HG02973 (cell line): ENCODE results near the gene RNF31.

Experiments
- ATAC-seq: cut with Tn5 transposase; IDR thresholded peaks from one replicate; pipeline ENCODE4 v1.9.1; 2021; ENCODE audit warnings: moderate library complexity; ENCODE audit not compliant: unreplicated experiment

Gene RNF31

GRCh38 chr14:24116128-24116814 is 31.0 kb upstream of the RNF31 start:
- ATAC-seq = no peak

GRCh38 chr14:24117179-24117578 is 30.1 kb upstream of the RNF31 start:
- no peak for ATAC-seq

DNA sequence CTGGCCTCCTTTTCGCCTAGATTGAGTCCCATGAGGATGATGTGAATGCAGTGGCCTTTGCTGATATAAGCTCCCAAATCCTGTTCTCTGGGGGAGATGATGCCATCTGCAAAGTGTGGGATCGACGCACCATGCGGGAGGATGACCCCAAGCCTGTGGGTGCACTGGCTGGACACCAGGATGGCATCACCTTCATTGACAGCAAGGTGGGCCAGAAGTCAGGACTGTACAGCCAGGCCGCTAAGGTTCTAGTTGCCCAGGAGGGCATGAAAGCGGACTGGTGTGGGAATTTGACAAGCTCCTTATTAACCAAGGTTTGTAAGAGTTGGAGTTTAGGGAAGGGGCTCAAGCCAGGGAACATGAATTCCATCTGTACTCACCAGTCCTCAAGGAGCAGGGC is 27.6 kb upstream of the RNF31 start:
- no peak for ATAC-seq

- ATAC-seq = no peak
Observed at GRCh38 chr14:24121210-24121609, 26.1 kb upstream of the RNF31 start.

GRCh38 chr14:24122416-24122815 is 24.9 kb upstream of the RNF31 start:
- no peak for ATAC-seq

DNA sequence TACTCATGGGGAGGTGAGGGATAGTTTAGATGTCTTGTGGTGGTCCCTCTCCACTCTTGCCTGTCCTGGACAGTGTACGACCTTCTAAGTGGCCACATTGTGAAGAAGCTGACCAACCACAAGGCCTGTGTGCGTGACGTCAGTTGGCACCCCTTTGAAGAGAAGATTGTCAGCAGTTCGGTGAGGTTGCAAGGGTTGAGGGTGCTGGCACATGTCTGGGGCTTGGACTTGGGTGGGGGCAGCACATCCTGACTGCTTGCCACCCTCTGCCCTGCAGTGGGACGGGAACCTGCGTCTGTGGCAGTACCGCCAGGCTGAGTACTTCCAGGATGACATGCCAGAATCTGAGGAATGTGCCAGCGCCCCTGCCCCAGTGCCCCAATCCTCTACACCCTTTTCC is 24.4 kb upstream of the RNF31 start:
- no peak for ATAC-seq

DNA sequence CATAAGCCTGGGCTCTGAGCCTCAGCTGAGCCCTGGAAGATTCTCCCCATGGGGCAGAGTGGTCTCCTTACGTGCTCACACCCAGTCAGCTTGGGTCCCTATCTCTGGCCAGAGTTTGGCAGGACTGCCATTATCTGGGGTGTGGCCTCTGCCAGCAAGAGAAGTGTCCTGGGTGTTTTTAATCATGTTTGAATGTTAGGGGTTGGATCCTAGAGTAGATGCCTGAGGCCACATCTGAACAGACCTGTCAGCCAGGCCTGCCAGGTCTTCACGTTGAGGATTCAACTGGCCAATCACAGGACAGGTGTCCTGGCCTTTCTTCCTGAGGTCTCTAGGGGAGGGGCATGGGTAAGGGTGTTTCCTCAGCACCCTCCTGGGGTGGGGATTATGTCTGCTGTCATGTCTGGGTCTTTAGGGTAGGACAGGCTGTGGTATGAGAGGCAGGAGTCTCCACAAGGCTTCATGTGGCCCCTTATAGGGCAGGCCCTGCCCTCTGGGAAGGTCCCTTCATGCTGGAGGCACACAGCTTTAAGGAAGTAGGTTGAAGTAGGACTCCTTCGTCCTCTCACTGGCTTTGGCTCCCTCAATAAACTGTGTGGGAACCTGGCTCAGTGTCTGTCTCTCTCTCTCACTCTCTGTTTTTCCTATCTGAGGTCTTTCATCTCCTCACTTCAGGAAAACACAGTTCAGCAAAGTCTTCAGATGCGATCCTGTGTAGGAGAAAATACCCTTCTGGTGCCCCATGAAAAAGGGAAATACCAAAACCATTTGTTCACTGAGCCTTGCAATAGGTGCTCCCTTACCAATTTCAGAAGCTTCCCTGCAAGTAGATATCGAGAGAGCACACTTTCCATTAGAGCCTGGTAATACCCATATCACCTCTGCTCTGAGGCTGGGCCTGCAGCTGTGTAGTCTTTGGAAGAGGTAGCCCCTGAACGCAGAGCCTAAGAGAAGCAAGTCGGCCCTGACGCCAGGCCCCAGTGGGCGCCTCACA is 23.6 kb upstream of the RNF31 start:
- peak; percentile 54 for ATAC-seq

DNA sequence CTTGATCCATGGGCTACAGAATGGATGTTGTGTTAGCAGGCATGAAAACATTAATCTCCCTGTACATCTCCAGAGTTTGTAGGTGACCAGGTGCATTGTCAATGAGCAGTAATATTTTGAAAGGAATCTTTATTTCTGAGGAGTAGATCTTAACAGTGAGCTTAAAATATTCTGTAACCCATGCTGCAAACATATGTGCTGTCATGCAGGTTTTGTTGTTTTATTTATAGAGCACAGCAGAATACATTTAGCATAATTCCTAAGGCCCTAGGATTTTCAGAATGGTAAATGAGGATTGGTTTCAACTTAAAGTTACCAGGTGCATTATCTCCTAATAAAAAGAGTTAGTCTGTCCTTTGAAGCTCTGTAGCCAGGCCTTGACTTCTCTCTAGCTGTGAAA is 20.4 kb upstream of the RNF31 start:
- ATAC-seq = no peak

DNA sequence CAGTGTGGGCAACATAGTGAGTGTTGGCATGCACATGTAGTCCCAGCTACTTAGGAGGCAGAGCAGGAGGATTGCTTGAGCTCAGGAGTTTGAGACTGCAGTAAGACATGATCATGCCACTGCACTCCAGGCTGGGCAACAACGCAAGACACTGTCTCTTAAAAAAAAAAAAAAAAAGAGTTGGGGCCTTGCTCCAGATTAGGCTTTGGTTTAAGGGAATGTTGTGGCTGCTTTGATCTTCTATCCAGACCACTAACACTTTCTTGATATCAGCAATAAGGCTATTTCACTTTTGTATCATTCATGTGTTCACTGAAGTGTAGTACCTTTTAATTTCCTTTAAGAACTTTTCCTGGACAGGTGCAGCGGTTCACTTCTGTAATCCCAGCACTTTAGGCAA is 19.6 kb upstream of the RNF31 start:
- no peak for ATAC-seq

DNA sequence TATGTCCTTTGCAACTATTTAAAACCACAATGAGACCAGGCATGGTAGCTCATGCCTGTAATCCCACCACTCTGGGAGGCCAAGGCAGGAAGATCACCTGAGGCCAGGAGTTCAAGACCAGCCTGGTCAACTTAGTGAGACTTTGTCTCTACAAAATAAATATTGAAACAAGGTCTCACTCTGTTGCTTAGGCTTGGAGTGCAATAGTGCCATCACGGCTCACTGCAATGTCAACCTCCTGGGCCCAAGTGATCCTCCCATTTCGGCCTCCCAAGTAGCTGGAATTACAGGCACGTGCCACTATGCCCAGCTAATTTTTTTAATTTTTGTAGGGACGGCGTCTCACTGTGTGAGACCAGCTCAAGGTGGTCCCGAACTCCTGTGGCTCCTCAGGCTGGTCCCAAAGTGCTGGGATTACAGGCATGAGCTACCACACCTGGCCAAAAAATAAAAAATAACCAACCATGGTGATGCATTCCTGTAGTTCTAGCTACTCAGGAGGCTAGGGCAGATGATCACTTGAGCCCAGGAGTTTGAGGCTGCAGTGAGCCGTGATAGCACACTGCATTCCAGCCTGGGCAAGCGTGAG is 17.8 kb upstream of the RNF31 start:
- no peak for ATAC-seq

- ATAC-seq = no peak
Observed at GRCh38 chr14:24130380-24130716, 16.9 kb upstream of the RNF31 start, which contains the start of gene FITM1. Gene FITM1, plus strand, starts transcription at chr14:24130659. Its CDS starts 905 bp downstream, at chr14:24131564.

DNA sequence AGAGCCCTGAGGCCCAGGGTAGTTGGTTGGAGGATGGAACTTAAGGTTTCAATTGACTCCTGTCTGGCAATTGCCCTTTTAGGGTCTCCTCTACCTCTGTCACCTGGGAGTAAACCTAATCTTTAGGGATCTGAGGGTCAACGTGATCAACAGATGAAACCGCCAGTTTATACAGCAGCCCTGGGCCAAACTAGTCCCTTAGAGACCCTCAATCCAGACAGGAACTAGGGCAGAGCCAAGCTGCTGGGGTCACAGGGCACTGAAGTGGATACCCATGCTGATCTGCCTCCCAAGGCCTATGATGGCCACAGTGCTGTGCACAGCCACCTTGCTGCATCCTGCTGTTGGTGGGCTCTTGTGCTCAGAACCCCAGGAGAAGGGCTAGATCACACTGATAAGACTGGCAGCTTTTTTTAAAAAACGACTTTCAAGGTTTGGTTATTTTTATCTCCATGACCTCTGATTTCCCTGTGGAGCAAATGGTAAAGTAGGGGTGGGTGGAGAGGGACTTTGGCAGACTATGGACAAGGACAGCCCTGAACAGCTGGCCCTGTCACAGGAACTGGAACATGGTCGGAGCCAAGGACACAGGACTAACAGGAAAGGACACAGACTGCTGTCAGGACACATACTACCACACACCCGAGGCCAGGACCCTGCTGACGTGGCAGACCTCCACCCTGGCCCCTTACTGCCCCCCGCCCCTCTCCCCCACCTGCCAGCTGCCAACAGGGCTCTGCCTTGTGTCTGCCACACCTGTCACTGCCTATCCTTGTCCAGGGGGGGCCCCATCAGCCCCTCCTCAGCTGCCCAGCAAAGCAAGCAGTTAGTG is 16.4 kb upstream of the RNF31 start:
- no peak for ATAC-seq

DNA sequence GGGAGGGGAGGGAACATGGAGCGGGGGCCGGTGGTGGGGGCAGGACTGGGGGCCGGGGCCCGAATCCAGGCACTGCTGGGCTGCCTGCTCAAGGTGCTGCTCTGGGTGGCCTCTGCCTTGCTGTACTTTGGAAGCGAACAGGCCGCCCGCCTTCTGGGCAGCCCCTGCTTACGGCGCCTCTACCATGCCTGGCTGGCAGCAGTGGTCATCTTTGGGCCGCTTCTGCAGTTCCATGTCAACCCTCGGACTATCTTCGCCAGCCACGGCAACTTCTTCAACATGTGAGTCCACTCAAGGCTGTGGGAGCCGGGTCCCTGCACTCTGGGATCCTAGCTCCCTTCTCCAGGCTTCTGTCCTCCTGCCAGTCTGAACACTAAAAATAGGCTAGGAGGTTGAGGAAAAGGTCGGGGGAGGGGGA is 15.7 kb upstream of the RNF31 start:
- no peak for ATAC-seq

GRCh38 chr14:24132061-24132685 is 15.1 kb upstream of the RNF31 start:
- no peak for ATAC-seq

GRCh38 chr14:24132976-24133375 is 14.3 kb upstream of the RNF31 start:
- ATAC-seq = no peak

DNA sequence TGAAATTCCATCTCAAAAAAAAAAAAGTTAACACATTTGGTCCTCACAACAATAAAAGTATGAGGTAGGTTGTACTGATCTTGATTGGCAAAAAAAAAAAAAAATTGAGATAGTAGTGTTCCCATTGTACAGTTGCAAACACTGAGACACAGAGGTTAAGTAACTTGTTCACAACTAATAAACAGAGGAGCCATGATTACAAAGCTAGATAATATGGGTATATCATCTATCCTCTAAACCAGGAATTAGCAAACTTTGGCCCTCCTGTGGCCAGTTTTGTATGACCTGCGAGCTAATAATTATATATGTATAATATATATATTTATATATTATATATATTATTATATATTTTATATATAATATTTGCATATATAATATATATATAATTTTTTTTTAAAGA is 13.6 kb upstream of the RNF31 start:
- no peak for ATAC-seq

GRCh38 chr14:24135584-24135833 is 11.8 kb upstream of the RNF31 start:
- ATAC-seq = peak; percentile 7

DNA sequence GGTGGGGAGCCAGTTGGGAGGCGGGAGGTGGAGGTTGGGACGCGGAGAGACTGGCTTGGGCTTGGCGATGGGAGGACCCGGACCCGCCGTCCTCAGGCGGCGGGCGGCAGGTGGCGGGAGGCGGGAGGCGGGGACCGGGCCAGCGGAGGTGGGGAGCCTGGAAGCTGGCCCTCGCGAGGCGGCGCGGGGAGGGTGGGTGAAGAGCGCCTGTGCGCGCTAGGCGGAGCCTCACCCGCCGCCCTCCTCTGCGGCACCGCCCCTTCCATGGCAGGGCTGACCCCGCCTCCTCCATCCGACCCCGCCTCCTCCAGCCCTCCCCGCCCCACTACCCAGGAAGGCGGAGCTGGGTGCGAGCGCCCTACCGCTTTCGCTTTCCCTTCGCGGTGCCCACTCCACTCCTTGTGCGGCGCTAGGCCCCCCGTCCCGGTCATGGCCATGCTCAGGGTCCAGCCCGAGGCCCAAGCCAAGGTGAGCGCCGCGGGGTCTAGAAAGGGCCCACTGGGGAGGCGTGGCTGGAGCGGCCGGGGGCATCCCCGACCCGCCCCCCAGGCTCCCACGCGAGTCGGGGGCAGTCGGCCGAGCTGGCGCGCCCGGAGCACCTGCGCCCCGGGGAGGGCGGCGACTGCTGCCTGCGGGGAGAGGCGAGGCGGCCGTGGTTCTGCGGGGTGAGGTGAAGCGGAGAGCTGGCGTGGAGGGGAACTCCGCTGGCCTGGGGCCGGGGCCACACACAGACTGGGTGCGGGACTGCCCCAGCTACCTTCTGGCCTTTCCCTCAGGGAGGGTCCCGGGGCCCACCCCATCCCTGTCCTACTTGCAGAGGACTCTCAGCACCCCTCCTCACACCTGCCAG is 11.2 kb upstream of the RNF31 start, which contains the start of gene PSME1:
Gene PSME1, plus strand, starts transcription at position 361 of the 850 bp plus-strand sequence. Its CDS starts 69 bp downstream, at position 430.
- peak; percentile 86 for ATAC-seq

DNA sequence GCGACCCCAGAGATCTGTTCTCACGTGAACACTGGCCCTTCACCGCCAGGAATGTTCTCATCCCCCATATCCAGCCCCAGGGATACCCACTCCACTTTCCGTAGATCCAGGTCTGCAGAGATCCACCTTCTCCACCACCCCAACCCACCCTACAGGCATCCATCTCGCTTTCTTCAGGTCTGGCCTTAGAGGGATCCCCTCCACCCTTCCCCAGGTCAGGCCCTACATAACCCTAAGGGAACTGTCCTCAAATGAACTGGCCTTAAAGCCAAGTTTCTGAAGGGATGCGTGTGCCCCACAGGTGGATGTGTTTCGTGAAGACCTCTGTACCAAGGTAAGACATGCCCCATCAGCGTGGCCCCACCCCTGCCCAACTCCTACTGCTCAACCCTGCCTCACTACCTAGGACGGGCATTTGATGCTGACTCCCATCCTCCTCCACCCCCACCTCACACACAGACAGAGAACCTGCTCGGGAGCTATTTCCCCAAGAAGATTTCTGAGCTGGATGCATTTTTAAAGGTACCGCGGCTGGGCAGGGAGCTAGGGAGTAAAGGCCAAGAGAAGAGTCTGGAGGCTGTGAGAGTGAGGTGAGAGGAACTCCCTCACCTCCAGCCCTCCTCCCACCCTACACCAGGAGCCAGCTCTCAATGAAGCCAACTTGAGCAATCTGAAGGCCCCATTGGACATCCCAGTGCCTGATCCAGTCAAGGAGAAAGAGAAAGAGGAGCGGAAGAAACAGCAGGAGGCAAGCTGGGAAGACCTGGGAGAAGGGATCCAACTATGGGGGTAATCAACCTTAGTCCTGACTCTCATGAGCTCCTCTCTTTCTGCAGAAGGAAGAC is 10.4 kb upstream of the RNF31 start:
- ATAC-seq = no peak
